Adipose tissue (tissue), 3 donors: ENCODE results near the gene NEXN. TPM values are rescaled to one million over a fixed set of nuclear protein-coding genes. Genes with fewer than 3 reads are reported as not detected.
"Not testable (repeated sequence)": the region's sequence is repeated elsewhere in the genome, so short reads cannot be mapped to it uniquely, and the experiment has no call there.

ENCODE experiments used
- H3K27ac ChIP-seq: one replicate; pipeline ENCODE4 v1.5.1; 2013; ENCODE audit warnings: low read depth, low read length
- WGBS, 3 donors: extraction: QIAGEN DNeasy Blood & Tissue Kit; methylation state at CpG; one replicate each; pipeline ENCODE4 v1.1.7; 2013; 5-methylcytosine and 5-hydroxymethylcytosine counted together
- polyA plus RNA-seq, 3 donors: library from polyadenylated mRNA; stranded (reverse); fragments of 200-250 nt; gene quantifications; one replicate each; pipeline ENCODE4 v1.2.3, GENCODE V29; 2013
- donor health status: healthy with polysubstance abuse.
- donor health status: Bipolar disorder and iron deficiency.
- donor health status: healthy.

The NEXN gene
- polyA plus RNA-seq, 3 donors = 2.6 to 44.6 (median 11.3) TPM

GRCh38 chr1:77899647-77900320, 11.4 kb downstream of the NEXN start:
- no peak overlapping the region for H3K27ac ChIP-seq
- 60 to 85% (median 79%) methylated on average over 4 of the region's 4 CpGs for WGBS, 3 donors

GRCh38 chr1:77900687-77901293, 12.4 kb downstream of the NEXN start:
- WGBS, 3 donors = 12 to 33% (median 30%) methylated on average over 4 of the region's 4 CpGs
- no peak overlapping the region for H3K27ac ChIP-seq

- 75 to 89% (median 85%) methylated on average over 1 of the region's 1 CpG for WGBS, 3 donors
- no peak overlapping the region for H3K27ac ChIP-seq
Measured at GRCh38 chr1:77905603-77906002, 17.2 kb downstream of the NEXN start.

- no peak overlapping the region for H3K27ac ChIP-seq
- 58 to 94% (median 89%) methylated on average over 2 of the region's 2 CpGs for WGBS, 3 donors
Measured at GRCh38 chr1:77906019-77906545, 17.7 kb downstream of the NEXN start.

GRCh38 chr1:77906624-77907023, 18.2 kb downstream of the NEXN start:
- no peak overlapping the region for H3K27ac ChIP-seq
- 27 to 95% (median 91%) methylated on average over 1 of the region's 1 CpG for WGBS, 3 donors

GRCh38 chr1:77910116-77910515, 21.7 kb downstream of the NEXN start:
- WGBS, 3 donors = 88 to 97% (median 94%) methylated on average over 4 of the region's 4 CpGs
- no peak overlapping the region for H3K27ac ChIP-seq

GRCh38 chr1:77918918-77919317, 30.5 kb downstream of the NEXN start:
- 90 to 99% (median 94%) methylated on average over 5 of the region's 5 CpGs for WGBS, 3 donors
- H3K27ac ChIP-seq = not testable (repeated sequence)

- 69 to 83% (median 72%) methylated on average over 1 of the region's 1 CpG for WGBS, 3 donors
- H3K27ac ChIP-seq = no peak overlapping the region
Measured at GRCh38 chr1:77925518-77925917, 37.1 kb downstream of the NEXN start.

GRCh38 chr1:77925956-77926355, 37.5 kb downstream of the NEXN start:
- H3K27ac ChIP-seq = no peak overlapping the region
- 66 to 84% (median 70%) methylated on average over 2 of the region's 2 CpGs for WGBS, 3 donors

- WGBS, 3 donors = 54 to 85% (median 65%) methylated on average over 13 of the region's 13 CpGs
Measured at GRCh38 chr1:77926561-77927357, 38.3 kb downstream of the NEXN start.

GRCh38 chr1:77927414-77927813, 39.0 kb downstream of the NEXN start:
- H3K27ac ChIP-seq = no peak overlapping the region
- 82 to 88% (median 86%) methylated on average over 4 of the region's 4 CpGs for WGBS, 3 donors

More at GRCh38 chr1:77926561-77927357, 38.3 kb downstream of the NEXN start:
- H3K27ac ChIP-seq = no peak overlapping the region

- no peak overlapping the region for H3K27ac ChIP-seq
- WGBS, 3 donors = 89 to 93% (median 93%) methylated on average over 2 of the region's 2 CpGs
Measured at GRCh38 chr1:77929806-77930205, 41.4 kb downstream of the NEXN start.

- H3K27ac ChIP-seq = no peak overlapping the region
Measured at GRCh38 chr1:77938651-77939050, 50.2 kb downstream of the NEXN start.

- H3K27ac ChIP-seq = no peak overlapping the region
- WGBS, 3 donors = 90 to 96% (median 94%) methylated on average over 4 of the region's 4 CpGs
Measured at GRCh38 chr1:77940921-77941570, 52.6 kb downstream of the NEXN start.

- no peak overlapping the region for H3K27ac ChIP-seq
- WGBS, 3 donors = 98 to 99% (median 98%) methylated on average over 4 of the region's 4 CpGs
Measured at GRCh38 chr1:77942400-77943140, 54.1 kb downstream of the NEXN start.

GRCh38 chr1:77945345-77945744, 56.9 kb downstream of the NEXN start:
- WGBS, 3 donors = 83 to 98% (median 94%) methylated on average over 2 of the region's 2 CpGs
- no peak overlapping the region for H3K27ac ChIP-seq

- WGBS, 3 donors = 38 to 48% (median 47%) methylated on average over 2 of the region's 2 CpGs
- H3K27ac ChIP-seq = no peak overlapping the region
Measured at GRCh38 chr1:77948841-77949424, 60.5 kb downstream of the NEXN start.

- no peak overlapping the region for H3K27ac ChIP-seq
Measured at GRCh38 chr1:77950873-77951272, 62.4 kb downstream of the NEXN start.
